Dedifferentiated amniotic fluid mesenchymal stem cell (primary cell): Measurements from ENCODE around the gene FBP1.
A peak's percentile ranks its signal among the peaks of the same experiment; 100 is the strongest.

ENCODE experiments used
- DNase-seq: peaks from one replicate; pipeline ENCODE4 v3.0.0-alpha.2; 2016; ENCODE audit errors: extremely low spot score

FBP1 gene

GRCh38 chr9:94656200-94656599 is 16.9 kb upstream of the FBP1 start:
- no peak for DNase-seq

GRCh38 chr9:94655739-94656138 is 16.4 kb upstream of the FBP1 start:
- DNase-seq: no peak

DNA sequence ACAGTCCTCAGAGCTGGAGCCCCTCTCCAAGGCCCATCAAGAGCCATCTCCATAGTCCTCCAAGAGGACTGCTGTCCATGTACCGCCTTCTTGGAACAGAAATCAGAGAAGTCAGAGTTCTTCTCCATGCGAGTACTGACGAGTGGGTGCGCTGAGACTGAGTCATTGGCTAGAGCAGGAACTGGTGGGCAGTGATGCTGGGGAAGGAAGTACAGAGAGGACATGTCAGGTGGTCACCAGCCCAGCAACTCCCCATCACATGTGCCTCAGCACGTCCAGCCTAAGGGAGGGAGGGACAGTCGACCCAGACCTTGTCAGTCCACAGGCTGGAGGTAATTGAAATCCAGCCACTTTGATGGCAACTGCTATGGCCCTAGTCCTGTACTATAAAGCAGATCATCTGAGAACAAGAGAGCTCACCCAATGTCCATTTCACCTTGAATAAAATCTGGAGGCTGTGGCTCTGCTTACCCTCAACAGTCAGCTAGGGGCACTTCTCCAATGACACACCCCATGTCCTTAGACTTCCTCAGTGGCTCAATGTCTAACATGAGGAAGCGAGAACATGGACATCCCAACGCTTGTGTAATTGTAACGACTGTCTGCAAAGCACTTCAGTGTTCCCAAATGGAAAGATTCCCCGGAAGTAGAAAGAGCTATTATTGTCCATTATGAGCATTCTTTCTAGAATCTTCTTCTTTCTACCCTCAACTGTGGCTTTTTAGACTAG is 15.0 kb upstream of the FBP1 start:
- DNase-seq: no peak

- DNase-seq: no peak
Measured at GRCh38 chr9:94650949-94651348, 11.6 kb upstream of the FBP1 start.

- DNase-seq: peak; percentile 36
Measured at GRCh38 chr9:94649100-94649819, 9.9 kb upstream of the FBP1 start.

- no peak for DNase-seq
Measured at GRCh38 chr9:94648185-94648584, 8.9 kb upstream of the FBP1 start.

DNA sequence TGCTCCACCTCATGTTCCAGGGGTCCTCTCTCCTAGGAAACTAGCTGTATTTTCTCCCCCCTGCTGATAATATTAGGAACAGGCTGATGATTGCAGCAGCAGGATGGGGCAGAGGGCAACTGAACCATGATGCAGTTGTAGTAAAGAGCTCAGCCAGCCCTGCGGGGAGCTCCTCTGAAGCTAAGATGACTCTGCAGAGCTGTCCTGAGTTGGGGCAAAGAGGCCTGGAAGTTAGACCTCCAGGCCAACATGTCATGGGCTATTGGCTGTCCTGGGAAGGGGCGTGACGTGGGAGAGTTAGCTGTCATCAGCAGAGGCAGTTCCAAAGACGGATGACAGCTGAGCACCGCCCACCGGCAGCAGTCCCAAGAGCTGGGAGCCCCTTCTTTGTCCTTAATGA is 6.6 kb upstream of the FBP1 start:
- DNase-seq: no peak

- DNase-seq: no peak
Measured at GRCh38 chr9:94644543-94644942, 5.2 kb upstream of the FBP1 start.

DNA sequence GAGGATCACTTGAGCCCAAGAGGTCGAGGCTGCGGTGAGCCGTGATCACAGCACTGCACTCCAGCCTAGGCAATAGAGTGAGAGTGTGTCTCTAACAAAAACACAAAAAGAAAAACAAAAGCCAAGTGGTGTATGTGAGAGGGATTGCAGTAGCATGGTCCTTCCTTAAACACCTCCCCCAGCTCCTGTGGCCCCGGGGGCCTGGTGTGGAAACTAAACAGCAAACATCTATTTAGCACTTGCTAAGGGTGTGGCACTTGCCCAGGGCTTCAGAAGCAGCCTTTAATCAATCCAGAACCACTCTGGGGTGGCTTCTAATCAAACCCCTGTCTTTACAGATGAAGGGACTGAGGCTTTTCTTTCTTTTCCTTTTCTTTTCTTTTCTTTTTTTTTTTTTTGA is 4.4 kb upstream of the FBP1 start:
- no peak for DNase-seq

DNA sequence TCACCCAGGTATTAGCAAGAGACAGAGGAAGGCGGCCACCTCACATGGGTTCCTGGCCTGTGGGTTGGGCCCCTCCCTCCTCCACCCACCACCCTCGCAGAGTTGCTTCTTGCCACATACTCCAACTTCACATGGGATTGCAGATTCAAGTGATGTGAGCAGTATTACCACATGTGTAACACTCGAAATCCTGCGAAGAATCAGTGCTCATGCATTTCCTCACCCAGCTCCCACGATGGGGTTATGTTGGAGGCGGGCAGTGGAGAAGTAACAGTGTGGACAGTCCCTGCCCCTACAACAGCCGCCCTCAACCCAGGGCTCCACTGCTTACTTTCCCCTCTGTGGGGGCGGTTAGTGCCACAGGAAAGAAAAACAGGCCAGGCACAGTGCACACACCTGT is 3.9 kb upstream of the FBP1 start:
- no peak for DNase-seq

DNA sequence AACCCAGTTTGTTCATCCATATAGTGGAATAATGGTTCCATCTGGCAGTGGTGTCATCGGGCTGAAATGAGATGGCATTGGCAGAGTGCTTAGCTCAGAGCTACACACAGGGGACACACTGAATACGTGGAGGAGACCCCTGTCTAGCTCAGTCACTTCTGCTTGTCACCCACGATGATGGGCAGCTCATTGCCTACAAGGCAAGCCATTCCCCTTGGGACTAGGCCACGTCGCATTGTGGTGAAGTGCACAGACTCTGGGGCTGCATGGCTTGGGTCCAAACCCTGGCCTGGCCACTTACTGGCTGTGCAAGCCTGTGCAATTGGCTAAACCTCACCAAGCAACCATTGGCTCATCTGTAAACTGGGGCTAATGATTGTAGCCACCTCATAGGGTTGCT is 3.2 kb upstream of the FBP1 start:
- DNase-seq: no peak

- no peak for DNase-seq
Measured at GRCh38 chr9:94639999-94640376, 670 bp upstream of the FBP1 start.

- DNase-seq: no peak
Measured at GRCh38 chr9:94638335-94639060, 820 bp downstream of the FBP1 start.

- peak; percentile 52 for DNase-seq
Measured at GRCh38 chr9:94632737-94633136, 6.6 kb downstream of the FBP1 start.

GRCh38 chr9:94631599-94631998 is 7.7 kb downstream of the FBP1 start:
- no peak for DNase-seq

- no peak for DNase-seq
Measured at GRCh38 chr9:94630833-94631232, 8.5 kb downstream of the FBP1 start.

GRCh38 chr9:94630281-94630680 is 9.0 kb downstream of the FBP1 start:
- DNase-seq: no peak

DNA sequence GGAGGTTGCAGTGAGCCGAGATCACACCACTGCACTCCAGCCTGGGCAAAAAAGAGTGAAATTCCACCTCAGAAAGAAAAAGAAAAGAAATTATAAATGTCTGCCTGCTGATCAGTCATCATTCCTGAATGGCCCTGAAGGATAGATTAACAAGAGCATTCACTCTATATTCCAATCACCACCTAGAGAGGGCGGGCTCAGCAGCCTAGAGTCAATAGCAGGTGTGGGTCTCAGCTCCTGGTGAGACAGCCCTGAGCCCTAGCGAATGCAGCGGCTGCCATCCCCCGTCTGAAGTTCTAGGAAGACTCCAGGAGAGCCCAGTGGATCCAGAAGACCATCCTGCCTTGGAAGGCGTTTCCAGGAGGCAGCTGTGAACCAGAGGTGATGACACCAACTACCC is 12.0 kb downstream of the FBP1 start:
- DNase-seq: no peak

GRCh38 chr9:94625835-94626234 is 13.5 kb downstream of the FBP1 start:
- DNase-seq: no peak

DNA sequence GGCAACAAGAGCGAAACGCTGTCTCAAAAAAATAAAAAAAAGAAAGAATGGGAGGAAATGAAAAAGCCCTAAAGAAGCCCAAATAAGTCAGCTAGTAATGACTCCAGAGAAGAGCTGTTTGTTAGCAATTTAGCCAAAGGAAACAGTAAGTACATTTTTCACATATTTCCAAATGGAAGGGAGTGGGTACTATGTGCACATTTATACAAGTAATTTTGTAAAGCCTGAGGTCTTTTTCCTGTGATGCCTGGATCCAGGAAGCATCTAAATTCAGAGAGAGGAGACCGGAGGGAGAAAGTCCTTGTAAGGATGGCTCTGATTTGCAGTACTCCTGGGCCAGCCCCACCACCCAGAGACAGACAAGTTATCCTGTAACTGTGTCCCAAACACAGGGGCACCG is 14.7 kb downstream of the FBP1 start:
- DNase-seq: peak; percentile 24

DNA sequence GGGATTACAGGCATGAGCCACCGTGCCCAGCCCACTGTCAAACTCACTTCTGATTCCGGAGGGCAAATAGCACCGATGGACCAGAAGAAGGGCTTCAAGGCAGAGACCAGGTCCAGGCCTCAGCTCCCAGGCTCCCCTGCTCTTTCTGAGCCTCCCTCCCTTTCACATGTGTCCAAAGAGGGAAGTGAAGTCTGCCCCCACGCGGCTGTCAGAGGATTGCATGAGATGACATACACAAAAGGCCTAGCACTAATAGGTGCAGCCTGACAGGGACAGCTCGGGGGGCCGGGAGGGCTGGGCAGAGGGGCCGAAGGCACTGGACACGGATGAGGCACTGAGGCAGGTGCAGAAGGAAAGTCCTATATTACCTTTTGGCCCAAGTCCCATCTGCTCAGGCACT is 16.1 kb downstream of the FBP1 start:
- DNase-seq: no peak

DNA sequence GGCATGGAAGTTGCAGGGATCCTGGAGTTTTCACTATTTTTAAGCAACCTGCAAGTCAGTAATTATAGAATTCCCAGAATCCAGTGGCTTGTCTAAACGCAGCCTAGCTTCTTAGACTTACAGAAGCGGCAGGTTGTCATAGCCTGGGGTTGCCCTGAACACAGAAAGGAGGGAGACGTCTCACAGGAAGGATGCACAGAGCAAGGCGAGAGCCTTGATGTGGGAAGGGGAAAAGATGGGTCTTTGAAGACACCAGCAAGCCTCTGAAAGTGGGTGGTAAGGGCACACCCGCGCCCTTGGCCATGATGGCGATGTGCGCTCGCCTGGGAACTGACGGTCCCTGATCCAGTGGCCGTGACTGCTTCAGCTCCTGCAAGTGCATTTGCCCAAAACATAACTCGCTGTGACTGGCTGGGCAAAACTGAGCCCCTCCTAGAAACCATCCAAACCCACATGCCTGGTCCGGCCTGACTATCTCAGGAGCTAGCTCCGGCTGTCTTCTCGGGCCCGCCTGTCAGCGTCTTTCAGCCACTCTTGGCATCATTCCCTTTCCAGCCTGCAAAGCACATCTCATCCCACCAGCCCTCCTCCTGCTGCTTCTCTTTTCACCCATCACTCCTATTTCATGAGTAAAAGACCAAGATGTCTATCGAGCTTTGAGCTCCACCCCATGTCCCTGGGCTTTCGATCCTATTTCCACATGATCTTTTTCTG is 17.1 kb downstream of the FBP1 start:
- no peak for DNase-seq
